WTC11 (cell line): Measurements from ENCODE around the gene HES6. TPM values are rescaled to one million over a fixed set of nuclear protein-coding genes. Genes with fewer than 3 reads are reported as not detected.
A peak's percentile ranks its signal among the peaks of the same experiment; 100 is the strongest.

Source experiments
- ELF4 ChIP-seq: sonication (generic); formaldehyde crosslinking; IDR thresholded peaks from 2 replicates; pipeline ENCODE4 v1.8.1; 2022; ENCODE audit warnings: low read depth, mild to moderate bottlenecking, moderate library complexity, missing genetic modification reagents
- EMX1 ChIP-seq: fragments of 250-450 bp; sonication (Bioruptor Pico); IDR thresholded peaks from 2 replicates; pipeline ENCODE4 v1.8.0; 2021; ENCODE audit warnings: mild to moderate bottlenecking
- ETV6 ChIP-seq: sonication (generic); formaldehyde crosslinking; IDR thresholded peaks from 2 replicates; pipeline ENCODE4 v1.8.1; 2022; ENCODE audit warnings: mild to moderate bottlenecking, missing genetic modification reagents
- GABPB1 ChIP-seq: sonication (generic); formaldehyde crosslinking; IDR thresholded peaks from 2 replicates; pipeline ENCODE4 v1.8.1; 2023; ENCODE audit warnings: mild to moderate bottlenecking, missing genetic modification reagents
- IRF2 ChIP-seq: sonication (generic); formaldehyde crosslinking; IDR thresholded peaks from 2 replicates; pipeline ENCODE4 v1.8.0; 2022; ENCODE audit warnings: low read depth, missing genetic modification reagents, borderline replicate concordance
- JAZF1 ChIP-seq: fragments of 250-450 bp; sonication (Bioruptor Pico); IDR thresholded peaks from 2 replicates; pipeline ENCODE4 v1.9.0; 2021; ENCODE audit warnings: moderate library complexity, mild to moderate bottlenecking, inconsistent platforms
- NR1H2 ChIP-seq: sonication (generic); formaldehyde crosslinking; IDR thresholded peaks from 2 replicates; pipeline ENCODE4 v1.9.0; 2021; ENCODE audit warnings: mild to moderate bottlenecking, moderate library complexity, missing genetic modification reagents
- SMAD3 ChIP-seq: sonication (generic); formaldehyde crosslinking; IDR thresholded peaks from 2 replicates; pipeline ENCODE4 v1.8.0; 2022; ENCODE audit warnings: missing genetic modification reagents, mild to moderate bottlenecking, borderline replicate concordance
- SOX15 ChIP-seq: fragments of 250-450 bp; sonication (Bioruptor Pico); IDR thresholded peaks from 2 replicates; pipeline ENCODE4 v1.9.0; 2021; ENCODE audit warnings: mild to moderate bottlenecking
- SP1 ChIP-seq: sonication (generic); formaldehyde crosslinking; conservative IDR thresholded peaks from 2 replicates; pipeline ENCODE4 v1.8.1; 2022; ENCODE audit warnings: missing genetic modification reagents
- TCF7 ChIP-seq: sonication (generic); formaldehyde crosslinking; IDR thresholded peaks from 2 replicates; pipeline ENCODE4 v1.8.0; 2022; ENCODE audit warnings: mild to moderate bottlenecking, low read depth, missing genetic modification reagents, moderate library complexity
- TEAD4 ChIP-seq: sonication (generic); formaldehyde crosslinking; IDR thresholded peaks from 2 replicates; pipeline ENCODE4 v1.8.0; 2022; ENCODE audit warnings: mild to moderate bottlenecking, missing genetic modification reagents
- ZBTB21 ChIP-seq: sonication (generic); formaldehyde crosslinking; IDR thresholded peaks from 2 replicates; pipeline ENCODE4 v1.8.1; 2023; ENCODE audit warnings: mild to moderate bottlenecking, missing genetic modification reagents, borderline replicate concordance
- ZNF138 ChIP-seq: sonication (generic); formaldehyde crosslinking; conservative IDR thresholded peaks from 2 replicates; pipeline ENCODE4 v1.8.1; 2022; ENCODE audit warnings: mild to moderate bottlenecking, moderate library complexity, missing genetic modification reagents
- ZNF671 ChIP-seq: fragments of 250-450 bp; sonication (Bioruptor Pico); IDR thresholded peaks from 2 replicates; pipeline ENCODE4 v1.8.0; 2021; ENCODE audit warnings: mild to moderate bottlenecking
- total RNA-seq: library from RNA; stranded (reverse); gene quantifications from 3 replicates; pipeline ENCODE4 v1.2.3, GENCODE V29; 2021
- TF ChIP-seq, protein P1 (sequence below): fragments of 250-450 bp; sonication (Bioruptor Pico); conservative IDR thresholded peaks from 2 replicates; pipeline ENCODE4 v1.9.0; 2021; ENCODE audit warnings: mild to moderate bottlenecking
- TF ChIP-seq, protein P2 (sequence below): sonication (generic); formaldehyde crosslinking; IDR thresholded peaks from 2 replicates; pipeline ENCODE4 v1.8.1; 2022; ENCODE audit warnings: missing genetic modification reagents, borderline replicate concordance
- TF ChIP-seq, protein P3 (sequence below): fragments of 200-600 bp; IDR thresholded peaks from 2 replicates; pipeline ENCODE4 v1.8.0; 2022; ENCODE audit warnings: antibody characterized with exemption
- TF ChIP-seq, protein P4 (sequence below): sonication (generic); formaldehyde crosslinking; IDR thresholded peaks from 2 replicates; pipeline ENCODE4 v1.8.1; 2023; ENCODE audit warnings: mild to moderate bottlenecking, missing genetic modification reagents
- TF ChIP-seq, protein P5 (sequence below): sonication (generic); formaldehyde crosslinking; IDR thresholded peaks from 2 replicates; pipeline ENCODE4 v1.8.0; 2022; ENCODE audit warnings: mild to moderate bottlenecking, missing genetic modification reagents
- TF ChIP-seq, protein P6 (sequence below): sonication (generic); formaldehyde crosslinking; IDR thresholded peaks from 2 replicates; pipeline ENCODE4 v1.8.1; 2022; ENCODE audit warnings: mild to moderate bottlenecking, missing genetic modification reagents, moderate library complexity, borderline replicate concordance
- TF ChIP-seq, protein P7 (sequence below): sonication (generic); formaldehyde crosslinking; conservative IDR thresholded peaks from 2 replicates; pipeline ENCODE4 v1.8.1; 2023; ENCODE audit warnings: mild to moderate bottlenecking, low read depth, missing genetic modification reagents, moderate library complexity
- TF ChIP-seq, protein P8 (sequence below): sonication (generic); formaldehyde crosslinking; IDR thresholded peaks from 2 replicates; pipeline ENCODE4 v1.8.0; 2022; ENCODE audit warnings: missing genetic modification reagents

The HES6 gene
- total RNA-seq, 1 experiment from 2014 or later: 52.1 TPM

DNA sequence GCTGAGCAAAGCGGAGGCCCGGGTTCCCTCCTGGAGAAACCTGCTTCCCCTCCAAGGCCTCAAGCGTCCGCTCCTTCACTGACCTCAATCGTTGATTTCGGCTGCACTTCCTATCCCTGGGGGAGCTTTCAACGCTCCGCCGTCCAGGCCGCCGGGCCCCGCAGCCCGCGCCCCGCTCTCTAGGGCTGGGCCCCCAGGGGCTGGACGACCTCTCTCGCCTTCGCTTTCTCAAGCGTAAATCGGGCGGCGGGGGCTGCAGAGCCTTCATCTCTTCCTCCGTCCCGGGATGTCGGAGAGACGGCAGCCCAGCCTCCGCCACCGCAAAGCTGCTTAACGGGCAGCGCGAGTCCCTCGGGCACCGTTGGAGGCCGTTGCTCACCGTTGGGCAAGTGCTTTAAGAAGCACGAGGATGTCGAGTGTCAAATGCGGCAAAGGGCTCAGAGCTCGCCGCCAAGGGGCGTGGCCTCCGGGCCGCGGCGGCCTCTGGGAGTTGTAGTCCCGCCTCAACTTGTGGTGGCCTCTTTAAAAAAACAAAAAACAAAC is 8.5 kb downstream of the HES6 start (continued):
- TF ChIP-seq, protein P1, sequence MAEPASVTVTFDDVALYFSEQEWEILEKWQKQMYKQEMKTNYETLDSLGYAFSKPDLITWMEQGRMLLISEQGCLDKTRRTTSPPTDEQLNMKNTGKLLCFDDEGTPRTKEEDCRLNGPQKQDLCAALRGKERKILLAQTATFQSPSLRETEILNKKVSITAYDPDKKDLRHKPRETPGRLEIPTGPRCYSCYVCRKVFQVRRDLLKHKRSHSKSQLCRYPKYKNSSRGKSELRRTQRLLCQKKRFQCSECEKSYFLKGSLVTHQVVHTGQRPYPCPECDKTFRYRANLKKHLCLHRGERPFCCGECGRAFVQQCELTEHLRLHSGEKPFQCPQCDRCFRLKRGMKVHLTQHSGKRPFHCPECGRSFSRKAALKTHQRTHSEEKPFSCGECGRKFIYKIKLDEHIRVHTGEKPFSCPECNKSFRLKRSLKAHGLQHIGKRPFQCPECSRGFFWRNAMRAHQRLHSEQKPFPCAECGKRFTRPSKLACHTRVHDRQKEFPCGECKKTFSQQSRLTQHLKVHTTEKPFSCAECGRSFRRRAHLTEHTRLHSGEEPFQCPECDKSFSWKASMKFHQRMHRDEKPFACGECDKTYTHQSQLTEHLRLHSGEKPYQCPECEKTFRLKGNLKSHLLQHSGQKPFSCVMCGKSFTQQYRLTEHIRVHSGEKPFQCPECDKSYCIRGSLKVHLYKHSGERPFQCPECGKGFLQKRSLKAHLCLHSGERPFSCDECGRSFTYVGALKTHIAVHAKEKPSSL (CRISPR knock-in tag): no peak
- TF ChIP-seq GABPB1 (CRISPR knock-in tag) (no peak), EMX1 (CRISPR knock-in tag) (no peak), JAZF1 (no peak), SOX15 (CRISPR knock-in tag) (no peak), ZNF138 (CRISPR knock-in tag) (no peak), IRF2 (CRISPR knock-in tag) (no peak), ELF4 (CRISPR knock-in tag) (no peak), SMAD3 (peak; percentile 56; the same call in 1 of the 2 replicates), TCF7 (CRISPR knock-in tag) (no peak), NR1H2 (no peak), ZBTB21 (CRISPR knock-in tag) (0 out of 2 replicates have a peak, but pooled peaks have one; percentile 63), ETV6 (peak; percentile 89), TEAD4 (CRISPR knock-in tag) (no peak), SP1 (peak; percentile 90), ZNF671 (CRISPR knock-in tag) (no peak)
- TF ChIP-seq, protein P2, sequence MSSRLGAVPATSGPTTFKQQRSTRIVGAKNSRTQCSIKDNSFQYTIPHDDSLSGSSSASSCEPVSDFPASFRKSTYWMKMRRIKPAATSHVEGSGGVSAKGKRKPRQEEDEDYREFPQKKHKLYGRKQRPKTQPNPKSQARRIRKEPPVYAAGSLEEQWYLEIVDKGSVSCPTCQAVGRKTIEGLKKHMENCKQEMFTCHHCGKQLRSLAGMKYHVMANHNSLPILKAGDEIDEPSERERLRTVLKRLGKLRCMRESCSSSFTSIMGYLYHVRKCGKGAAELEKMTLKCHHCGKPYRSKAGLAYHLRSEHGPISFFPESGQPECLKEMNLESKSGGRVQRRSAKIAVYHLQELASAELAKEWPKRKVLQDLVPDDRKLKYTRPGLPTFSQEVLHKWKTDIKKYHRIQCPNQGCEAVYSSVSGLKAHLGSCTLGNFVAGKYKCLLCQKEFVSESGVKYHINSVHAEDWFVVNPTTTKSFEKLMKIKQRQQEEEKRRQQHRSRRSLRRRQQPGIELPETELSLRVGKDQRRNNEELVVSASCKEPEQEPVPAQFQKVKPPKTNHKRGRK (CRISPR knock-in tag): no peak
- TF ChIP-seq, protein P3, sequence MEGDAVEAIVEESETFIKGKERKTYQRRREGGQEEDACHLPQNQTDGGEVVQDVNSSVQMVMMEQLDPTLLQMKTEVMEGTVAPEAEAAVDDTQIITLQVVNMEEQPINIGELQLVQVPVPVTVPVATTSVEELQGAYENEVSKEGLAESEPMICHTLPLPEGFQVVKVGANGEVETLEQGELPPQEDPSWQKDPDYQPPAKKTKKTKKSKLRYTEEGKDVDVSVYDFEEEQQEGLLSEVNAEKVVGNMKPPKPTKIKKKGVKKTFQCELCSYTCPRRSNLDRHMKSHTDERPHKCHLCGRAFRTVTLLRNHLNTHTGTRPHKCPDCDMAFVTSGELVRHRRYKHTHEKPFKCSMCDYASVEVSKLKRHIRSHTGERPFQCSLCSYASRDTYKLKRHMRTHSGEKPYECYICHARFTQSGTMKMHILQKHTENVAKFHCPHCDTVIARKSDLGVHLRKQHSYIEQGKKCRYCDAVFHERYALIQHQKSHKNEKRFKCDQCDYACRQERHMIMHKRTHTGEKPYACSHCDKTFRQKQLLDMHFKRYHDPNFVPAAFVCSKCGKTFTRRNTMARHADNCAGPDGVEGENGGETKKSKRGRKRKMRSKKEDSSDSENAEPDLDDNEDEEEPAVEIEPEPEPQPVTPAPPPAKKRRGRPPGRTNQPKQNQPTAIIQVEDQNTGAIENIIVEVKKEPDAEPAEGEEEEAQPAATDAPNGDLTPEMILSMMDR: no peak
- TF ChIP-seq, protein P4, sequence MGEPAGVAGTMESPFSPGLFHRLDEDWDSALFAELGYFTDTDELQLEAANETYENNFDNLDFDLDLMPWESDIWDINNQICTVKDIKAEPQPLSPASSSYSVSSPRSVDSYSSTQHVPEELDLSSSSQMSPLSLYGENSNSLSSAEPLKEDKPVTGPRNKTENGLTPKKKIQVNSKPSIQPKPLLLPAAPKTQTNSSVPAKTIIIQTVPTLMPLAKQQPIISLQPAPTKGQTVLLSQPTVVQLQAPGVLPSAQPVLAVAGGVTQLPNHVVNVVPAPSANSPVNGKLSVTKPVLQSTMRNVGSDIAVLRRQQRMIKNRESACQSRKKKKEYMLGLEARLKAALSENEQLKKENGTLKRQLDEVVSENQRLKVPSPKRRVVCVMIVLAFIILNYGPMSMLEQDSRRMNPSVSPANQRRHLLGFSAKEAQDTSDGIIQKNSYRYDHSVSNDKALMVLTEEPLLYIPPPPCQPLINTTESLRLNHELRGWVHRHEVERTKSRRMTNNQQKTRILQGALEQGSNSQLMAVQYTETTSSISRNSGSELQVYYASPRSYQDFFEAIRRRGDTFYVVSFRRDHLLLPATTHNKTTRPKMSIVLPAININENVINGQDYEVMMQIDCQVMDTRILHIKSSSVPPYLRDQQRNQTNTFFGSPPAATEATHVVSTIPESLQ (CRISPR knock-in tag): no peak
- TF ChIP-seq, protein P5, sequence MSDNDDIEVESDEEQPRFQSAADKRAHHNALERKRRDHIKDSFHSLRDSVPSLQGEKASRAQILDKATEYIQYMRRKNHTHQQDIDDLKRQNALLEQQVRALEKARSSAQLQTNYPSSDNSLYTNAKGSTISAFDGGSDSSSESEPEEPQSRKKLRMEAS (CRISPR knock-in tag): peak; percentile 97
- TF ChIP-seq, protein P6, sequence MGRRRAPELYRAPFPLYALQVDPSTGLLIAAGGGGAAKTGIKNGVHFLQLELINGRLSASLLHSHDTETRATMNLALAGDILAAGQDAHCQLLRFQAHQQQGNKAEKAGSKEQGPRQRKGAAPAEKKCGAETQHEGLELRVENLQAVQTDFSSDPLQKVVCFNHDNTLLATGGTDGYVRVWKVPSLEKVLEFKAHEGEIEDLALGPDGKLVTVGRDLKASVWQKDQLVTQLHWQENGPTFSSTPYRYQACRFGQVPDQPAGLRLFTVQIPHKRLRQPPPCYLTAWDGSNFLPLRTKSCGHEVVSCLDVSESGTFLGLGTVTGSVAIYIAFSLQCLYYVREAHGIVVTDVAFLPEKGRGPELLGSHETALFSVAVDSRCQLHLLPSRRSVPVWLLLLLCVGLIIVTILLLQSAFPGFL (CRISPR knock-in tag): no peak
- TF ChIP-seq, protein P7, sequence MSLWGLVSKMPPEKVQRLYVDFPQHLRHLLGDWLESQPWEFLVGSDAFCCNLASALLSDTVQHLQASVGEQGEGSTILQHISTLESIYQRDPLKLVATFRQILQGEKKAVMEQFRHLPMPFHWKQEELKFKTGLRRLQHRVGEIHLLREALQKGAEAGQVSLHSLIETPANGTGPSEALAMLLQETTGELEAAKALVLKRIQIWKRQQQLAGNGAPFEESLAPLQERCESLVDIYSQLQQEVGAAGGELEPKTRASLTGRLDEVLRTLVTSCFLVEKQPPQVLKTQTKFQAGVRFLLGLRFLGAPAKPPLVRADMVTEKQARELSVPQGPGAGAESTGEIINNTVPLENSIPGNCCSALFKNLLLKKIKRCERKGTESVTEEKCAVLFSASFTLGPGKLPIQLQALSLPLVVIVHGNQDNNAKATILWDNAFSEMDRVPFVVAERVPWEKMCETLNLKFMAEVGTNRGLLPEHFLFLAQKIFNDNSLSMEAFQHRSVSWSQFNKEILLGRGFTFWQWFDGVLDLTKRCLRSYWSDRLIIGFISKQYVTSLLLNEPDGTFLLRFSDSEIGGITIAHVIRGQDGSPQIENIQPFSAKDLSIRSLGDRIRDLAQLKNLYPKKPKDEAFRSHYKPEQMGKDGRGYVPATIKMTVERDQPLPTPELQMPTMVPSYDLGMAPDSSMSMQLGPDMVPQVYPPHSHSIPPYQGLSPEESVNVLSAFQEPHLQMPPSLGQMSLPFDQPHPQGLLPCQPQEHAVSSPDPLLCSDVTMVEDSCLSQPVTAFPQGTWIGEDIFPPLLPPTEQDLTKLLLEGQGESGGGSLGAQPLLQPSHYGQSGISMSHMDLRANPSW: no peak
- TF ChIP-seq, protein P8, sequence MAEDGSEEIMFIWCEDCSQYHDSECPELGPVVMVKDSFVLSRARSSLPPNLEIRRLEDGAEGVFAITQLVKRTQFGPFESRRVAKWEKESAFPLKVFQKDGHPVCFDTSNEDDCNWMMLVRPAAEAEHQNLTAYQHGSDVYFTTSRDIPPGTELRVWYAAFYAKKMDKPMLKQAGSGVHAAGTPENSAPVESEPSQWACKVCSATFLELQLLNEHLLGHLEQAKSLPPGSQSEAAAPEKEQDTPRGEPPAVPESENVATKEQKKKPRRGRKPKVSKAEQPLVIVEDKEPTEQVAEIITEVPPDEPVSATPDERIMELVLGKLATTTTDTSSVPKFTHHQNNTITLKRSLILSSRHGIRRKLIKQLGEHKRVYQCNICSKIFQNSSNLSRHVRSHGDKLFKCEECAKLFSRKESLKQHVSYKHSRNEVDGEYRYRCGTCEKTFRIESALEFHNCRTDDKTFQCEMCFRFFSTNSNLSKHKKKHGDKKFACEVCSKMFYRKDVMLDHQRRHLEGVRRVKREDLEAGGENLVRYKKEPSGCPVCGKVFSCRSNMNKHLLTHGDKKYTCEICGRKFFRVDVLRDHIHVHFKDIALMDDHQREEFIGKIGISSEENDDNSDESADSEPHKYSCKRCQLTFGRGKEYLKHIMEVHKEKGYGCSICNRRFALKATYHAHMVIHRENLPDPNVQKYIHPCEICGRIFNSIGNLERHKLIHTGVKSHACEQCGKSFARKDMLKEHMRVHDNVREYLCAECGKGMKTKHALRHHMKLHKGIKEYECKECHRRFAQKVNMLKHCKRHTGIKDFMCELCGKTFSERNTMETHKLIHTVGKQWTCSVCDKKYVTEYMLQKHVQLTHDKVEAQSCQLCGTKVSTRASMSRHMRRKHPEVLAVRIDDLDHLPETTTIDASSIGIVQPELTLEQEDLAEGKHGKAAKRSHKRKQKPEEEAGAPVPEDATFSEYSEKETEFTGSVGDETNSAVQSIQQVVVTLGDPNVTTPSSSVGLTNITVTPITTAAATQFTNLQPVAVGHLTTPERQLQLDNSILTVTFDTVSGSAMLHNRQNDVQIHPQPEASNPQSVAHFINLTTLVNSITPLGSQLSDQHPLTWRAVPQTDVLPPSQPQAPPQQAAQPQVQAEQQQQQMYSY (CRISPR knock-in tag): no peak
